Measurements from ENCODE around the gene ZIC1. TPM values are rescaled to one million over a fixed set of nuclear protein-coding genes. Genes with fewer than 3 reads are reported as not detected.

The ZIC1 gene
- polyA plus RNA-seq, 1 experiment: 28.5 TPM

- Histone ChIP-seq H3K4me3 (ENCODE audit: low read depth, low read length) (no peak overlapping the region), H3K27me3 (ENCODE audit: control insufficient read depth, insufficient read depth, low read length) (peaks cover 12% of the 10 kb centered on the region), H3K36me3 (ENCODE audit: control insufficient read depth, insufficient read depth, low read length) (no peaks in the 10 kb centered on the region)
- TF ChIP-seq CTCF (IDR thresholded peaks at IDR 0.05; ENCODE audit: insufficient read depth, low read depth, low read length): no peak
- POLR2A ChIA-PET: interaction anchor here (0.6 kb wide), 1 partner anchor 9 kb away, joined by 4 read pairs; no protein-coding TSS in a partner anchor
- CTCF ChIA-PET: no interaction called here
- no peak for DNase-seq (ENCODE audit: low read depth)
Observed at GRCh38 chr3:147423798-147424580, 14.8 kb downstream of the ZIC1 start.

- DNase-seq (ENCODE audit: low read depth): no peak
- Histone ChIP-seq H3K27me3 (ENCODE audit: control insufficient read depth, insufficient read depth, low read length) (peaks cover 12% of the 10 kb centered on the region), H3K36me3 (ENCODE audit: control insufficient read depth, insufficient read depth, low read length) (no peaks in the 10 kb centered on the region), H3K4me3 (ENCODE audit: low read depth, low read length) (no peak overlapping the region)
- no peak for TF ChIP-seq CTCF (IDR thresholded peaks at IDR 0.05; ENCODE audit: insufficient read depth, low read depth, low read length)
- CTCF ChIA-PET: interaction anchor here (0.6 to 0.7 kb wide), 2 partner anchors 21 to 1084 kb away, joined by 3 read pairs; no protein-coding TSS in a partner anchor
- POLR2A ChIA-PET: interaction anchor here (0.7 kb wide), 1 partner anchor 9 kb away, joined by 4 read pairs; no protein-coding TSS in a partner anchor
Observed at GRCh38 chr3:147424581-147425387, 15.6 kb downstream of the ZIC1 start.

- no peak for TF ChIP-seq CTCF (IDR thresholded peaks at IDR 0.05; ENCODE audit: insufficient read depth, low read depth, low read length)
- POLR2A ChIA-PET: interaction anchor here (0.7 kb wide), 1 partner anchor 10 kb away, joined by 4 read pairs; no protein-coding TSS in a partner anchor
- peaks cover 12% of the 10 kb centered on the region for H3K27me3 ChIP-seq (ENCODE audit: control insufficient read depth, insufficient read depth, low read length)
- DNase-seq (ENCODE audit: low read depth): no peak
- no peak overlapping the region for H3K4me3 ChIP-seq (ENCODE audit: low read depth, low read length)
- CTCF ChIA-PET: interaction anchor here (0.6 to 0.7 kb wide), 2 partner anchors 22 to 1085 kb away, joined by 3 read pairs; no protein-coding TSS in a partner anchor
- H3K36me3 ChIP-seq (ENCODE audit: control insufficient read depth, insufficient read depth, low read length): no peaks in the 10 kb centered on the region
Observed at GRCh38 chr3:147425388-147425850, 16.3 kb downstream of the ZIC1 start.

GRCh38 chr3:147426931-147427330 lies 17.8 kb downstream of the ZIC1 start:
- CTCF ChIA-PET: no interaction called here

More at GRCh38 chr3:147426931-147427330, 17.8 kb downstream of the ZIC1 start:
- POLR2A ChIA-PET: no interaction called here
- H3K36me3 ChIP-seq (ENCODE audit: control insufficient read depth, insufficient read depth, low read length): no peaks in the 10 kb centered on the region
- TF ChIP-seq CTCF (IDR thresholded peaks at IDR 0.05; ENCODE audit: insufficient read depth, low read depth, low read length): no peak
- peaks cover 8% of the 10 kb centered on the region for H3K27me3 ChIP-seq (ENCODE audit: control insufficient read depth, insufficient read depth, low read length)
- no peak for DNase-seq (ENCODE audit: low read depth)
- no peak overlapping the region for H3K4me3 ChIP-seq (ENCODE audit: low read depth, low read length)

Data from BJ (cell line).